HepG2 (cell line): ENCODE data around the gene GSTA1. TPM values are rescaled to one million over a fixed set of nuclear protein-coding genes. Genes with fewer than 3 reads are reported as not detected.

Source experiments
- AKAP8 ChIP-seq: sonication (generic); formaldehyde crosslinking; IDR thresholded peaks from 2 replicates; pipeline ENCODE4 v1.5.1; 2020; ENCODE audit warnings: mild to moderate bottlenecking, missing genetic modification reagents
- CAMTA2 ChIP-seq: sonication (generic); formaldehyde crosslinking; IDR thresholded peaks from 2 replicates; pipeline ENCODE4 v1.4.0; 2020; ENCODE audit warnings: mild to moderate bottlenecking, missing genetic modification reagents, borderline replicate concordance
- CBX5 ChIP-seq: sonication (generic); formaldehyde crosslinking; IDR thresholded peaks from 2 replicates; pipeline ENCODE4 v1.4.0; 2020; ENCODE audit warnings: missing genetic modification reagents, borderline replicate concordance
- CENPX ChIP-seq: sonication (generic); formaldehyde crosslinking; IDR thresholded peaks from 2 replicates; pipeline ENCODE4 v1.9.0; 2021; ENCODE audit warnings: mild to moderate bottlenecking, missing genetic modification reagents, moderate library complexity
- FOXP4 ChIP-seq: sonication (generic); formaldehyde crosslinking; IDR thresholded peaks from 2 replicates; pipeline ENCODE4 v1.4.0; 2020; ENCODE audit warnings: missing genetic modification reagents
- GLI4 ChIP-seq: sonication (generic); formaldehyde crosslinking; IDR thresholded peaks from 2 replicates; pipeline ENCODE4 v1.5.1; 2020; ENCODE audit warnings: missing genetic modification reagents, mild to moderate bottlenecking, moderate library complexity, borderline replicate concordance
- IRF2 ChIP-seq: IDR thresholded peaks from 2 replicates; pipeline ENCODE4 v1.6.1; 2018; ENCODE audit warnings: missing genetic modification reagents, missing compliant biosample characterization
- KDM2A ChIP-seq: sonication (generic); formaldehyde crosslinking; IDR thresholded peaks from 2 replicates; pipeline ENCODE4 v1.4.0; 2020; ENCODE audit warnings: low read depth, missing genetic modification reagents, borderline replicate concordance
- KDM4B ChIP-seq: sonication (generic); formaldehyde crosslinking; IDR thresholded peaks from 2 replicates; pipeline ENCODE4 v1.4.0; 2020; ENCODE audit warnings: missing genetic modification reagents
- KLF16 ChIP-seq, 2 experiments: sonication (generic) in 1 of 2; formaldehyde crosslinking in 1 of 2; IDR thresholded peaks; 2 replicates each; pipeline versions ENCODE4 v1.6.1 to v1.8.0; 2016 to 2023; ENCODE audit warnings: missing genetic modification reagents in 2 of 2, missing compliant biosample characterization in 1 of 2
- LRRFIP1 ChIP-seq: sonication (generic); formaldehyde crosslinking; conservative IDR thresholded peaks from 2 replicates; pipeline ENCODE4 v1.4.0; 2020; ENCODE audit warnings: missing genetic modification reagents
- NFATC3 ChIP-seq: sonication (generic); formaldehyde crosslinking; IDR thresholded peaks from 2 replicates; pipeline ENCODE4 v1.5.1; 2020; ENCODE audit warnings: mild to moderate bottlenecking, missing genetic modification reagents
- PHF21A ChIP-seq: sonication (generic); formaldehyde crosslinking; IDR thresholded peaks from 2 replicates; pipeline ENCODE4 v1.5.0; 2020; ENCODE audit warnings: mild to moderate bottlenecking, missing genetic modification reagents
- PLSCR1 ChIP-seq: sonication (generic); formaldehyde crosslinking; IDR thresholded peaks from 2 replicates; pipeline ENCODE4 v1.5.0; 2020; ENCODE audit warnings: missing genetic modification reagents, mild to moderate bottlenecking, borderline replicate concordance
- RBAK ChIP-seq: sonication (generic); formaldehyde crosslinking; IDR thresholded peaks from 2 replicates; pipeline ENCODE4 v1.5.1; 2020; ENCODE audit warnings: mild to moderate bottlenecking, missing genetic modification reagents
- RBM22 ChIP-seq: fragments of 200-400 bp; formaldehyde crosslinking; optimal IDR thresholded peaks from 2 replicates; pipeline ENCODE3; 2017; ENCODE audit warnings: mild to moderate bottlenecking, low read length, moderate library complexity
- SAP130 ChIP-seq: IDR thresholded peaks from 2 replicates; pipeline ENCODE4 v1.6.1; 2016; ENCODE audit warnings: low read depth
- SYNCRIP ChIP-seq: fragments of 200-400 bp; formaldehyde crosslinking; IDR thresholded peaks from 2 replicates; pipeline ENCODE4 v1.6.1; 2018; ENCODE audit warnings: mild to moderate bottlenecking, low read depth, low read length; ENCODE audit not compliant: insufficient read depth
- ZFAT ChIP-seq: sonication (generic); formaldehyde crosslinking; conservative IDR thresholded peaks from 2 replicates; pipeline ENCODE4 v1.8.1; 2023; ENCODE audit warnings: missing genetic modification reagents, inconsistent platforms
- ZKSCAN5 ChIP-seq: sonication (generic); formaldehyde crosslinking; IDR thresholded peaks from 2 replicates; pipeline ENCODE4 v1.5.1; 2020; ENCODE audit warnings: mild to moderate bottlenecking, missing genetic modification reagents
- ZNF501 ChIP-seq: sonication (generic); formaldehyde crosslinking; IDR thresholded peaks from 2 replicates; pipeline ENCODE4 v1.5.1; 2020; ENCODE audit warnings: mild to moderate bottlenecking, moderate library complexity, missing genetic modification reagents
- ZNF644 ChIP-seq: IDR thresholded peaks from 2 replicates; pipeline ENCODE4 v1.6.1; 2016; ENCODE audit warnings: low read depth
- ZNF674 ChIP-seq: sonication (generic); formaldehyde crosslinking; IDR thresholded peaks from 2 replicates; pipeline ENCODE4 v1.5.0; 2020; ENCODE audit warnings: low read depth, mild to moderate bottlenecking, missing genetic modification reagents
- ZNF724P ChIP-seq: sonication (generic); formaldehyde crosslinking; IDR thresholded peaks from 2 replicates; pipeline ENCODE4 v1.8.0; 2022; ENCODE audit warnings: missing genetic modification reagents, borderline replicate concordance
- ZNF816 ChIP-seq: sonication (generic); formaldehyde crosslinking; IDR thresholded peaks from 2 replicates; pipeline ENCODE4 v1.8.0; 2022; ENCODE audit warnings: missing genetic modification reagents, mild to moderate bottlenecking, borderline replicate concordance
- ZSCAN20 ChIP-seq: sonication (generic); formaldehyde crosslinking; IDR thresholded peaks from 2 replicates; pipeline ENCODE4 v1.4.0; 2020; ENCODE audit warnings: missing genetic modification reagents, mild to moderate bottlenecking, borderline replicate concordance
- polyA plus RNA-seq, 8 experiments: library from polyadenylated mRNA; depleted of rRNA in 3 of 8; stranded (reverse) in 7 of 8; unstranded in 1 of 8; fragments of >200 nt; fragmentation: Illumina TruSeq in 4 of 8; extraction: Trizol in 4 of 8; gene quantifications; 2 replicates each; pipeline versions ENCODE4 v1.2.1 to v1.2.3, GENCODE V29; 2011 to 2016; ENCODE audit warnings: low read depth in 4 of 8, missing spikeins in 1 of 8, mixed read lengths in 1 of 8; ENCODE audit not compliant: insufficient read depth in 1 of 8
- total RNA-seq, 5 experiments: library from RNA; depleted of rRNA; stranded (reverse); fragments of >200 nt; fragmentation: Illumina TruSeq; extraction: Trizol; gene quantifications; 2 replicates each; pipeline ENCODE4 v1.2.3, GENCODE V29; 2016; ENCODE audit warnings: low read depth in 1 of 5

GSTA1 gene
- total and polyA plus RNA-seq, 2 of the 13 experiments (the other 11 are each of a cell fraction or from before 2014, with no cell fraction given): 6.2 to 282 TPM

- TF ChIP-seq CAMTA2 (CRISPR knock-in tag) (no peak), PHF21A (peak; percentile 68), LRRFIP1 (CRISPR knock-in tag) (no peak), IRF2 (no peak), CBX5 (CRISPR knock-in tag) (peak; percentile 40; the same call in 1 of the 2 replicates), ZNF674 (CRISPR knock-in tag) (no peak), ZSCAN20 (CRISPR knock-in tag) (no peak), RBAK (CRISPR knock-in tag) (no peak), CENPX (CRISPR knock-in tag) (no peak), PLSCR1 (CRISPR knock-in tag) (no peak), SAP130 (peak; percentile 17; the same call in 1 of the 2 replicates), FOXP4 (CRISPR knock-in tag) (peak; percentile 40), KLF16 (CRISPR knock-in tag; IDR thresholded peaks at IDR 0.05) (peak in 1 of 2 experiments; percentile 77; a peak in 1 of 4 replicates), ZFAT (CRISPR knock-in tag) (no peak), KDM4B (CRISPR knock-in tag) (no peak), NFATC3 (no peak), RBM22 (no peak), SYNCRIP (no peak), ZNF724P (no peak), GLI4 (no peak; the same call in 1 of the 2 replicates), ZKSCAN5 (CRISPR knock-in tag) (no peak), ZNF644 (CRISPR knock-in tag) (no peak; the same call in 1 of the 2 replicates), KDM2A (no peak; the same call in 1 of the 2 replicates), ZNF816 (CRISPR knock-in tag) (no peak), AKAP8 (CRISPR knock-in tag) (no peak), ZNF501 (CRISPR knock-in tag) (peak; percentile 80)
These were observed 11.8 kb upstream of the GSTA1 start (continued) for GRCh38 chr6:52815167-52816092.
